IMR-90 (cell line): ENCODE measurements around the gene BPIFB2. TPM values are rescaled to one million over a fixed set of nuclear protein-coding genes. Genes with fewer than 3 reads are reported as not detected.

Source experiments
- ATAC-seq: fragments of 200-7000 bp; cut with Tn5 transposase; 2 replicates; pipeline ENCODE4 v1.9.1; 2020; ENCODE audit warnings: low read depth, mild to moderate bottlenecking, moderate library complexity
- BruUV-seq: library from RNA; stranded (reverse); fragments of 400-500 nt; replicated peaks from 2 replicates; lab custom pipeline; 2021; lab: Mats Ljungman, UMichigan
- CTCF ChIA-PET: fragments of 300-600 bp; formaldehyde crosslinking; extraction: SDS; loops from one replicate; lab custom pipeline; 2021; ENCODE audit warnings: antibody characterized with exemption; lab: Yijun Ruan, JAX
- POLR2A ChIA-PET: fragments of 300-600 bp; sonication (Branson Sonifier 250); formaldehyde crosslinking; loops from one replicate; lab custom pipeline; 2022; ENCODE audit warnings: antibody characterized with exemption; ENCODE audit not compliant: unreplicated experiment; lab: Charles Lee
- DNase-seq: peaks from one replicate; pipeline ENCODE4 v3.0.0; 2013
- H2AFZ ChIP-seq: replicated peaks from 2 replicates; pipeline ENCODE3; 2013; ENCODE audit warnings: low read length, mild to moderate bottlenecking; ENCODE audit not compliant: poor library complexity
- H2AK5ac ChIP-seq: 2 replicates; pipeline ENCODE4 v1.6.1; 2013; ENCODE audit warnings: low read depth, low read length, inconsistent platforms
- H2AK9ac ChIP-seq: replicated peaks from 2 replicates; pipeline ENCODE3; 2013; ENCODE audit warnings: mild to moderate bottlenecking, low read depth, low read length, moderate library complexity; ENCODE audit not compliant: poor library complexity
- H2BK120ac ChIP-seq: 2 replicates; pipeline ENCODE4 v1.6.1; 2013; ENCODE audit warnings: low read depth, low read length, inconsistent platforms
- H2BK15ac ChIP-seq: 3 replicates; pipeline ENCODE4 v1.6.1; 2013; ENCODE audit warnings: low read depth, low read length, inconsistent platforms
- H2BK20ac ChIP-seq: 2 replicates; pipeline ENCODE4 v1.6.1; 2013; ENCODE audit warnings: low read depth, mild to moderate bottlenecking, inconsistent platforms, low read length, moderate library complexity
- H2BK5ac ChIP-seq: 2 replicates; pipeline ENCODE4 v1.6.1; 2013; ENCODE audit warnings: mild to moderate bottlenecking, low read depth, low read length, inconsistent platforms; ENCODE audit not compliant: poor library complexity, severe bottlenecking
- H3K14ac ChIP-seq: replicated peaks from 2 replicates; pipeline ENCODE4 v1.6.1; 2013; ENCODE audit warnings: low read depth, low read length, inconsistent platforms
- H3K18ac ChIP-seq: 2 replicates; pipeline ENCODE4 v1.6.1; 2013; ENCODE audit warnings: low read depth, low read length, control low read depth
- H3K23ac ChIP-seq: 2 replicates; pipeline ENCODE4 v1.6.1; 2013; ENCODE audit warnings: low read depth, low read length, inconsistent platforms
- H3K27ac ChIP-seq: 2 replicates; pipeline ENCODE4 v1.5.1; 2013; ENCODE audit warnings: mild to moderate bottlenecking, control low read depth, low read length; ENCODE audit not compliant: insufficient read depth
- H3K27me3 ChIP-seq: 2 replicates; pipeline ENCODE4 v1.6.1; 2013; ENCODE audit warnings: low read length; ENCODE audit not compliant: control insufficient read depth, insufficient read depth
- H3K36me3 ChIP-seq: 2 replicates; pipeline ENCODE4 v1.6.1; 2013; ENCODE audit warnings: low read length, mixed read lengths; ENCODE audit not compliant: control insufficient read depth, insufficient read depth
- H3K4ac ChIP-seq: 2 replicates; pipeline ENCODE4 v1.6.1; 2013; ENCODE audit warnings: low read depth, low read length, inconsistent platforms
- H3K4me1 ChIP-seq: 2 replicates; pipeline ENCODE4 v1.6.1; 2013; ENCODE audit warnings: low read length, mixed read lengths; ENCODE audit not compliant: control insufficient read depth, insufficient read depth
- H3K4me2 ChIP-seq: 2 replicates; pipeline ENCODE4 v1.6.1; 2013; ENCODE audit warnings: low read depth, mild to moderate bottlenecking, control low read depth, low read length, moderate library complexity
- H3K4me3 ChIP-seq: 2 replicates; pipeline ENCODE4 v1.5.1; 2013; ENCODE audit warnings: low read depth, mild to moderate bottlenecking, control low read depth, low read length, moderate library complexity; ENCODE audit not compliant: insufficient read depth
- H3K56ac ChIP-seq: 2 replicates; pipeline ENCODE4 v1.6.1; 2013; ENCODE audit warnings: low read length, inconsistent platforms; ENCODE audit not compliant: insufficient read depth; ENCODE audit errors: extremely low read depth
- H3K79me1 ChIP-seq, 2 experiments: 2 replicates each; pipeline ENCODE4 v1.6.1; 2013; ENCODE audit warnings: low read length in 2 of 2, inconsistent platforms in 1 of 2, low read depth in 1 of 2
- H3K9ac ChIP-seq: 2 replicates; pipeline ENCODE4 v1.6.1; 2013; ENCODE audit warnings: low read depth, low read length, control low read depth
- H3K9me1 ChIP-seq: 2 replicates; pipeline ENCODE4 v1.6.1; 2013; ENCODE audit warnings: low read length, inconsistent platforms; ENCODE audit not compliant: insufficient read depth
- H3K9me3 ChIP-seq: 2 replicates; pipeline ENCODE4 v1.6.1; 2013; ENCODE audit warnings: low read length; ENCODE audit not compliant: control insufficient read depth, insufficient read depth
- H4K20me1 ChIP-seq: 2 replicates; pipeline ENCODE4 v1.6.1; 2013; ENCODE audit warnings: low read length, inconsistent platforms; ENCODE audit not compliant: insufficient read depth
- H4K5ac ChIP-seq: 2 replicates; pipeline ENCODE4 v1.6.1; 2013; ENCODE audit warnings: mild to moderate bottlenecking, low read depth, low read length, control low read depth
- H4K8ac ChIP-seq, 2 experiments: 2 replicates each; pipeline ENCODE4 v1.6.1; 2013; ENCODE audit warnings: low read depth in 2 of 2, low read length in 2 of 2, control low read depth in 1 of 2, inconsistent platforms in 1 of 2
- H4K91ac ChIP-seq: 2 replicates; pipeline ENCODE4 v1.6.1; 2013; ENCODE audit warnings: low read depth, low read length, inconsistent platforms; ENCODE audit not compliant: insufficient read depth
- BHLHE40 ChIP-seq: fragments of 150-350 bp; IDR thresholded peaks from 2 replicates; pipeline ENCODE4 v1.6.1; 2016; ENCODE audit warnings: mild to moderate bottlenecking, low read depth, low read length
- CEBPB ChIP-seq: IDR thresholded peaks from 2 replicates; pipeline ENCODE4 v1.6.1; 2012; ENCODE audit warnings: low read depth, low read length, improper control_type of control experiment
- CHD1 ChIP-seq: IDR thresholded peaks from 2 replicates; pipeline ENCODE4 v1.6.1; 2012; ENCODE audit warnings: low read depth, low read length, improper control_type of control experiment
- FOS ChIP-seq: fragments of 150-350 bp; IDR thresholded peaks from 2 replicates; pipeline ENCODE4 v1.6.1; 2016; ENCODE audit warnings: low read depth, low read length
- MAZ ChIP-seq: IDR thresholded peaks from 2 replicates; pipeline ENCODE4 v1.6.1; 2012; ENCODE audit warnings: low read depth, mild to moderate bottlenecking, low read length, improper control_type of control experiment, moderate library complexity, borderline replicate concordance
- MXI1 ChIP-seq: IDR thresholded peaks from 2 replicates; pipeline ENCODE4 v1.6.1; 2012; ENCODE audit warnings: low read depth, mild to moderate bottlenecking, low read length, moderate library complexity, borderline replicate concordance
- NFE2L2 ChIP-seq: fragments of 150-350 bp; IDR thresholded peaks from 2 replicates; pipeline ENCODE4 v1.6.1; 2016; ENCODE audit warnings: low read depth, mild to moderate bottlenecking, low read length
- POLR2A ChIP-seq: IDR thresholded peaks from 2 replicates; pipeline ENCODE4 v1.6.1; 2012; ENCODE audit warnings: mild to moderate bottlenecking, low read depth, low read length
- RCOR1 ChIP-seq: IDR thresholded peaks from 2 replicates; pipeline ENCODE4 v1.6.1; 2012; ENCODE audit warnings: mild to moderate bottlenecking, low read length, improper control_type of control experiment; ENCODE audit not compliant: insufficient replicate concordance
- RFX5 ChIP-seq: IDR thresholded peaks from 2 replicates; pipeline ENCODE4 v1.8.0; 2012; ENCODE audit warnings: low read depth, mild to moderate bottlenecking, low read length, moderate library complexity
- SMC3 ChIP-seq: fragments of 150-350 bp; IDR thresholded peaks from 2 replicates; pipeline ENCODE4 v1.6.1; 2016; ENCODE audit warnings: low read depth, mild to moderate bottlenecking, antibody characterized with exemption, low read length, moderate library complexity
- WGBS, 2 experiments: methylation state at CpG; one replicate each; pipeline versions ENCODE4 v1.1.5 to v1.1.7; 2013; ENCODE audit warnings: missing lambda C conversion rate in 2 of 2; ENCODE audit not compliant: insufficient read length in 1 of 2; ENCODE audit errors: extremely low coverage in 2 of 2; 5-methylcytosine and 5-hydroxymethylcytosine counted together
- dilution Hi-C: fragments of 300-500 bp; cut with HindIII; formaldehyde crosslinking; loops from one replicate; pipeline ENCODE4 v1.14.3; 2018; ENCODE audit warnings: low sequenced_read_pairs; ENCODE audit not compliant: unreplicated experiment
- in situ Hi-C: fragments of 300-500 bp; cut with MboI; formaldehyde crosslinking; loops from 3 replicates; pipeline ENCODE4 v1.14.3; 2019; ENCODE audit warnings: low sequenced_read_pairs, inconsistent platforms, mixed read lengths
- intact Hi-C: fragments of 100-400 bp; cut with micrococcal nuclease; formaldehyde crosslinking; loops from 2 replicates; pipeline ENCODE4 v1.10.0; 2022
- polyA plus RNA-seq, 3 experiments: library from polyadenylated mRNA; depleted of rRNA; stranded (reverse); fragments of >200 nt; gene quantifications; 2 replicates each; pipeline ENCODE4 v1.2.3, GENCODE V29; 2012; ENCODE audit warnings: low replicate concordance in 1 of 3
- total RNA-seq: library from RNA; depleted of rRNA; stranded (reverse); fragments of >200 nt; gene quantifications from 2 replicates; pipeline ENCODE4 v1.2.3, GENCODE V29; 2012
- TF ChIP-seq, protein P1 (sequence below): fragments of 150-350 bp; IDR thresholded peaks from 2 replicates; pipeline ENCODE4 v1.6.1; 2017; ENCODE audit warnings: mild to moderate bottlenecking, antibody characterized with exemption, low read length, low read depth
- TF ChIP-seq, protein P2 (sequence below): conservative IDR thresholded peaks from 2 replicates; pipeline ENCODE4 v1.5.1; 2012; ENCODE audit warnings: mild to moderate bottlenecking, low read depth, low read length, improper control_type of control experiment
- TF ChIP-seq, protein P3 (sequence below): fragments of 150-350 bp; IDR thresholded peaks from 2 replicates; pipeline ENCODE4 v1.6.1; 2016; ENCODE audit warnings: low read depth, mild to moderate bottlenecking, low read length, moderate library complexity, borderline replicate concordance

Gene BPIFB2
- total and polyA plus RNA-seq, 2 of the 4 experiments (the other 2 are of a cell fraction): not detected

DNA sequence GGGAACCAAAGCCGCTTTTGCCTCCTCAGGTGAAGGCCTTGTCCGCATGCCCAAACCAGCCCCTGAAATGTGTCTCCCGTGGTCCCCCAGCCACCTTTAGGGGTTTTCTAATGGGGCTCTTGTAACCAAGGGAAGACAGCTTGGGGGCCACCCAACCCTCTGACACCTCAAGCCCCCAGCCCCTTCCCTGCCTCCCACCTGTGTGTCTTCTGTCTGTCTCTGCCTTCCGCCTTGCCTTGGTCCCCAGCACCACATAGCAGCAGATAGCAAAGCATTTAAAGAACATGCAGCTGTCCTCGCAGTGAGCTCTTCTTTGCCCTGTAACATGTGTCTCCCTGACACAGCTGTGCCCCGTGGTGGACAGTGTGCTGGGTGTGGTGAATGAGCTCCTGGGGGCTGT, 55.8 kb downstream of the BPIFB2 start:
- in situ Hi-C loops: no loop called here
- Histone ChIP-seq H3K4ac (no peak overlapping the region), H3K27ac (no peak overlapping the region), H2BK5ac (no peak overlapping the region), H2BK20ac (no peak overlapping the region), H2BK120ac (no peak overlapping the region), H3K23ac (no peak overlapping the region), H3K14ac (no peak overlapping the region), H3K4me3 (no peak overlapping the region), H3K9ac (no peak overlapping the region), H2AK5ac (no peak overlapping the region), H3K9me3 (no peaks in the 10 kb centered on the region), H4K5ac (no peak overlapping the region), H3K56ac (no peak overlapping the region), H3K27me3 (peaks cover 11% of the 10 kb centered on the region), H3K79me1 (no peaks in the 10 kb centered on the region), H2AFZ (no peak overlapping the region), H3K18ac (no peak overlapping the region), H3K4me1 (no peaks in the 10 kb centered on the region), H4K91ac (no peak overlapping the region), H4K20me1 (no peaks in the 10 kb centered on the region), H4K8ac (no peak overlapping the region), H3K36me3 (no peaks in the 10 kb centered on the region), H3K9me1 (no peaks in the 10 kb centered on the region), H3K4me2 (no peak overlapping the region), H2BK15ac (no peak overlapping the region), H2AK9ac (no peak overlapping the region)
- BruUV-seq: no TSS peak
- TF ChIP-seq BHLHE40 (no peak), POLR2A (no peak), RFX5 (no peak), FOS (no peak), CEBPB (no peak), RCOR1 (no peak), SMC3 (no peak), NFE2L2 (no peak), CHD1 (no peak), MAZ (no peak), MXI1 (no peak)
- TF ChIP-seq, protein P1, sequence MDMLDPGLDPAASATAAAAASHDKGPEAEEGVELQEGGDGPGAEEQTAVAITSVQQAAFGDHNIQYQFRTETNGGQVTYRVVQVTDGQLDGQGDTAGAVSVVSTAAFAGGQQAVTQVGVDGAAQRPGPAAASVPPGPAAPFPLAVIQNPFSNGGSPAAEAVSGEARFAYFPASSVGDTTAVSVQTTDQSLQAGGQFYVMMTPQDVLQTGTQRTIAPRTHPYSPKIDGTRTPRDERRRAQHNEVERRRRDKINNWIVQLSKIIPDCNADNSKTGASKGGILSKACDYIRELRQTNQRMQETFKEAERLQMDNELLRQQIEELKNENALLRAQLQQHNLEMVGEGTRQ: no peak
- TF ChIP-seq, protein P2, sequence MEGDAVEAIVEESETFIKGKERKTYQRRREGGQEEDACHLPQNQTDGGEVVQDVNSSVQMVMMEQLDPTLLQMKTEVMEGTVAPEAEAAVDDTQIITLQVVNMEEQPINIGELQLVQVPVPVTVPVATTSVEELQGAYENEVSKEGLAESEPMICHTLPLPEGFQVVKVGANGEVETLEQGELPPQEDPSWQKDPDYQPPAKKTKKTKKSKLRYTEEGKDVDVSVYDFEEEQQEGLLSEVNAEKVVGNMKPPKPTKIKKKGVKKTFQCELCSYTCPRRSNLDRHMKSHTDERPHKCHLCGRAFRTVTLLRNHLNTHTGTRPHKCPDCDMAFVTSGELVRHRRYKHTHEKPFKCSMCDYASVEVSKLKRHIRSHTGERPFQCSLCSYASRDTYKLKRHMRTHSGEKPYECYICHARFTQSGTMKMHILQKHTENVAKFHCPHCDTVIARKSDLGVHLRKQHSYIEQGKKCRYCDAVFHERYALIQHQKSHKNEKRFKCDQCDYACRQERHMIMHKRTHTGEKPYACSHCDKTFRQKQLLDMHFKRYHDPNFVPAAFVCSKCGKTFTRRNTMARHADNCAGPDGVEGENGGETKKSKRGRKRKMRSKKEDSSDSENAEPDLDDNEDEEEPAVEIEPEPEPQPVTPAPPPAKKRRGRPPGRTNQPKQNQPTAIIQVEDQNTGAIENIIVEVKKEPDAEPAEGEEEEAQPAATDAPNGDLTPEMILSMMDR: no peak
- TF ChIP-seq, protein P3, sequence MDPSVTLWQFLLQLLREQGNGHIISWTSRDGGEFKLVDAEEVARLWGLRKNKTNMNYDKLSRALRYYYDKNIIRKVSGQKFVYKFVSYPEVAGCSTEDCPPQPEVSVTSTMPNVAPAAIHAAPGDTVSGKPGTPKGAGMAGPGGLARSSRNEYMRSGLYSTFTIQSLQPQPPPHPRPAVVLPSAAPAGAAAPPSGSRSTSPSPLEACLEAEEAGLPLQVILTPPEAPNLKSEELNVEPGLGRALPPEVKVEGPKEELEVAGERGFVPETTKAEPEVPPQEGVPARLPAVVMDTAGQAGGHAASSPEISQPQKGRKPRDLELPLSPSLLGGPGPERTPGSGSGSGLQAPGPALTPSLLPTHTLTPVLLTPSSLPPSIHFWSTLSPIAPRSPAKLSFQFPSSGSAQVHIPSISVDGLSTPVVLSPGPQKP: no peak
- intact Hi-C loops: no loop called here
- dilution Hi-C loops: no loop called here
- DNase-seq (no peak), ATAC-seq (no peak)
- CTCF ChIA-PET: no interaction called here
- no CpG with 5 or more reads among the region's 6 CpGs for WGBS, 2 experiments
- POLR2A ChIA-PET: no interaction called here
